DOHH2 (cell line): ENCODE data around the gene TMEM52.

Experiments used
- H3F3A ChIP-seq: fragments of 200-600 bp; sonication (generic), shearing (Covaris generic); 2 replicates; pipeline ENCODE4 v1.6.0; 2016; ENCODE audit warnings: antibody characterized with exemption, mild to moderate bottlenecking; ENCODE audit not compliant: control insufficient read depth, insufficient read depth
- H3K27ac ChIP-seq: fragments of 200-600 bp; sonication (generic); 2 replicates; pipeline ENCODE4 v1.5.1; 2014; ENCODE audit warnings: low read depth, mild to moderate bottlenecking, low read length, moderate library complexity
- H3K27me3 ChIP-seq: fragments of 200-600 bp; sonication (generic); 2 replicates; pipeline ENCODE4 v1.6.1; 2014; ENCODE audit warnings: mild to moderate bottlenecking, low read length, mixed read lengths; ENCODE audit not compliant: control insufficient read depth
- H3K36me3 ChIP-seq: fragments of 200-600 bp; sonication (generic); 2 replicates; pipeline ENCODE4 v1.6.1; 2014; ENCODE audit warnings: mild to moderate bottlenecking, low read length, moderate library complexity, mixed read lengths; ENCODE audit not compliant: control insufficient read depth
- H3K4me1 ChIP-seq: fragments of 200-600 bp; sonication (generic); 2 replicates; pipeline ENCODE4 v1.6.1; 2014; ENCODE audit warnings: mild to moderate bottlenecking, low read length, mixed read lengths; ENCODE audit not compliant: control insufficient read depth
- H3K4me2 ChIP-seq: fragments of 200-600 bp; sonication (generic); 2 replicates; pipeline ENCODE4 v1.6.0; 2014; ENCODE audit warnings: mild to moderate bottlenecking, low read length, moderate library complexity
- H3K4me3 ChIP-seq: fragments of 200-600 bp; sonication (generic); 2 replicates; pipeline ENCODE4 v1.5.1; 2014; ENCODE audit warnings: mild to moderate bottlenecking, low read length, mixed read lengths
- H3K79me2 ChIP-seq: fragments of 200-600 bp; sonication (generic); 2 replicates; pipeline ENCODE4 v1.6.1; 2014; ENCODE audit warnings: mild to moderate bottlenecking, low read length, mixed read lengths; ENCODE audit not compliant: control insufficient read depth
- H3K9me2 ChIP-seq: fragments of 200-600 bp; sonication (generic); replicated peaks from 2 replicates; pipeline ENCODE4 v1.6.1; 2014; ENCODE audit warnings: mild to moderate bottlenecking, low read length, mixed read lengths; ENCODE audit not compliant: control insufficient read depth
- H3K9me3 ChIP-seq: fragments of 200-600 bp; sonication (generic); 2 replicates; pipeline ENCODE4 v1.6.1; 2014; ENCODE audit warnings: antibody characterized with exemption, low read length, mixed read lengths; ENCODE audit not compliant: control insufficient read depth, insufficient read depth
- H4K20me1 ChIP-seq: fragments of 200-600 bp; sonication (generic); 2 replicates; pipeline ENCODE4 v1.6.0; 2014; ENCODE audit warnings: low read depth, mild to moderate bottlenecking, antibody characterized with exemption, low read length, moderate library complexity; ENCODE audit not compliant: control insufficient read depth, insufficient read depth
- CTCF ChIP-seq: fragments of 200-600 bp; sonication (generic); IDR thresholded peaks from one replicate; pipeline ENCODE4 v1.5.1; 2014; ENCODE audit warnings: antibody characterized with exemption, mild to moderate bottlenecking, low read depth, low read length; ENCODE audit not compliant: poor library complexity, severe bottlenecking
- EZH2phosphoT487 ChIP-seq: fragments of 200-600 bp; sonication (generic); IDR thresholded peaks from 2 replicates; pipeline ENCODE4 v1.6.1; 2017; ENCODE audit warnings: borderline replicate concordance, mild to moderate bottlenecking, antibody characterized with exemption, low read length, moderate library complexity, mixed read lengths

Gene TMEM52

GRCh38 chr1:1893997-1894353, 25.1 kb downstream of the TMEM52 start:
- H3F3A ChIP-seq: peaks cover 7% of the 10 kb centered on the region; the same call in 1 of the 2 replicates
- H3K4me2 ChIP-seq: peak overlapping the region; percentile 48; the same call in 1 of the 2 replicates
- H3K36me3 ChIP-seq: peaks cover 17% of the 10 kb centered on the region
- no peak overlapping the region for H3K4me3 ChIP-seq
- H3K79me2 ChIP-seq: peaks cover 39% of the 10 kb centered on the region
- no peaks in the 10 kb centered on the region for H3K9me2 ChIP-seq
- peaks cover 8% of the 10 kb centered on the region; the same call in 1 of the 2 replicates for H3K9me3 ChIP-seq
- TF ChIP-seq CTCF (no peak), EZH2phosphoT487 (no peak)
- H3K4me1 ChIP-seq: peaks cover 57% of the 10 kb centered on the region
- H4K20me1 ChIP-seq: peaks cover 7% of the 10 kb centered on the region; the same call in 1 of the 2 replicates
- H3K27ac ChIP-seq: no peak overlapping the region
- H3K27me3 ChIP-seq: no peaks in the 10 kb centered on the region

GRCh38 chr1:1893291-1893985, 25.6 kb downstream of the TMEM52 start:
- H3K36me3 ChIP-seq: peaks cover 23% of the 10 kb centered on the region
- no peak for TF ChIP-seq CTCF
- TF ChIP-seq EZH2phosphoT487: no peak
- H4K20me1 ChIP-seq: peaks cover 12% of the 10 kb centered on the region
- no peak overlapping the region for H3K27ac ChIP-seq
- H3K4me2 ChIP-seq: peak overlapping the region; percentile 5; the same call in 1 of the 2 replicates
- H3F3A ChIP-seq: peaks cover 5% of the 10 kb centered on the region; the same call in 1 of the 2 replicates
- peaks cover 6% of the 10 kb centered on the region; the same call in 1 of the 2 replicates for H3K9me3 ChIP-seq
- H3K4me3 ChIP-seq: no peak overlapping the region
- peaks cover 63% of the 10 kb centered on the region for H3K4me1 ChIP-seq
- no peaks in the 10 kb centered on the region for H3K9me2 ChIP-seq
- peaks cover 45% of the 10 kb centered on the region for H3K79me2 ChIP-seq
- no peaks in the 10 kb centered on the region for H3K27me3 ChIP-seq

GRCh38 chr1:1892763-1893120, 26.3 kb downstream of the TMEM52 start:
- Histone ChIP-seq H3K27ac (no peak overlapping the region), H3F3A (no peaks in the 10 kb centered on the region), H3K36me3 (peaks cover 30% of the 10 kb centered on the region), H3K9me2 (no peaks in the 10 kb centered on the region), H3K27me3 (no peaks in the 10 kb centered on the region), H4K20me1 (peaks cover 19% of the 10 kb centered on the region), H3K4me2 (peak overlapping the region; percentile 95), H3K9me3 (no peaks in the 10 kb centered on the region), H3K4me3 (peak overlapping the region; percentile 90), H3K4me1 (peaks cover 67% of the 10 kb centered on the region), H3K79me2 (peaks cover 52% of the 10 kb centered on the region)
- TF ChIP-seq CTCF (no peak), EZH2phosphoT487 (no peak)
